NT2/D1 (cell line): ENCODE results near the gene TMC4.
"Not testable (repeated sequence)": the region's sequence is repeated elsewhere in the genome, so short reads cannot be mapped to it uniquely, and the experiment has no call there.

Experiments
- SUZ12 ChIP-seq: IDR thresholded peaks from 2 replicates; pipeline ENCODE4 v1.6.1; 2011; ENCODE audit not compliant: insufficient read length, insufficient read depth; ENCODE audit errors: extremely low read depth
- ZNF274 ChIP-seq: IDR thresholded peaks from 2 replicates; pipeline ENCODE4 v1.6.1; 2011; ENCODE audit warnings: mild to moderate bottlenecking, low read depth, low read length

DNA sequence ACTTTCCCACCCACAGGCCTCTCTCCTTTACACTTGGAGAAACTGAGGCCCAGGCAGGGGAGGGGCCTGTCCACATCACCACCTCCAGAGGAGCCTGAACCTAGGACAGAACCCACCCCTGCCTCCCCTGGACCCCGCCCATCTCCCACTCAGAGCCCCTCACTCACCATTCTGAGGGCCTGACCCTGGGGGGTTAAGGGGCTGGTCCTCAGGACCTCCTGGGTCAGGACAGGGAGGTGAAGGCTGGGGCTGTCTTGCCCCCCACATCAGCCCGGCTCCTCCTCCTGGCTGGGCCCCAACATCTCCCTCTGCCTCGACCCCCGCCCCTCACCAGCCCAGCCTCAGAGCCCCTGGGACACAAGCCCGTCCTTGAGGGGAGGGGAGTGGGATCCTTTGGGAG lies 46.7 kb upstream of the TMC4 start:
- not testable (repeated sequence) for TF ChIP-seq ZNF274, SUZ12
